GM19035 (cell line): ENCODE measurements around the gene RASGRP3.
A peak's percentile ranks its signal among the peaks of the same experiment; 100 is the strongest.

Experiments
- ATAC-seq: cut with Tn5 transposase; IDR thresholded peaks from one replicate; pipeline ENCODE4 v1.9.1; 2021; ENCODE audit not compliant: unreplicated experiment

Gene RASGRP3

GRCh38 chr2:33518929-33519328, 42.5 kb downstream of the RASGRP3 start:
- ATAC-seq, result no peak

DNA sequence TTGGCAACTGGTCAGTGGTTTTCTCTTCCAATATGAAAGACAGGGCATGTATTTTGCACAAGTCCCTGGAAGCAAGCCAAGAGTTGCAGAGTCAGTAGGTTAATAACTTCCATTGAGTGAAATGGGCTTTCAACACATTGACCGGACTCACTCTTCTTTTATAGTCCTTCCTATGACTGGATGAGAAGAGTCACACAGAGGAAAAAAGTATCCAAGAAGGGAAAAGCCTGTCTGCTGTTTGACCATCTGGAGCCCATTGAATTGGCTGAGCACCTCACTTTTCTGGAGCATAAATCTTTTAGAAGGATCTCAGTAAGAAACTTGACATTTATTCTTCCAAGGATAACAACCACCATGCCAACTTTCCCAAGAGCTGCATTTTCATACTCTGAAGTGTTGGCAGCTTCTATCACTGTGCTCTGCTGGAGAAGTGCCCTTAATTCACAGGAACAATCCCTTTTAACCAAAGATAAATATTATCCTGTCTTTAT, 45.4 kb downstream of the RASGRP3 start:
- ATAC-seq, result no peak

GRCh38 chr2:33522576-33522975, 46.1 kb downstream of the RASGRP3 start:
- ATAC-seq, result no peak

DNA sequence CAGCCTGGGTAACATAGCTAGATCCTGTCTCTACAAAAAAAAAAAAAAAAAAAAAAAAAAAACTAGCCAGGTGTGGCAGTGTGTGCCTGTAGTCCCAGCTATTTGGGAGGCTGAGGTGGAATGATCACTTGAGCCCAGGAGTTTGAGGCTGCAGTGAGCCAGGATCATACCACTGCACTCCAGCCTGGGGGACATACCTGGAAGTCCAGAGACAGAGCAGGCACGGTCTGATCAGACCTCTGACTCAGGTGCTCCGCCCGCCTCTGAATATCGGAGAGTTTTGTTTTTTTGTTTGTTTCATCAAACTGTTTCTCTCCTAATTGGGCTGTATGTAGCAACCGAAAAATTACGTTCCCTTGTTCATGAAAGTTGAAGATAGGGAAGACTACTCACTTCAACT, 49.2 kb downstream of the RASGRP3 start:
- ATAC-seq, result no peak

GRCh38 chr2:33526132-33526531, 49.7 kb downstream of the RASGRP3 start:
- ATAC-seq, result no peak

DNA sequence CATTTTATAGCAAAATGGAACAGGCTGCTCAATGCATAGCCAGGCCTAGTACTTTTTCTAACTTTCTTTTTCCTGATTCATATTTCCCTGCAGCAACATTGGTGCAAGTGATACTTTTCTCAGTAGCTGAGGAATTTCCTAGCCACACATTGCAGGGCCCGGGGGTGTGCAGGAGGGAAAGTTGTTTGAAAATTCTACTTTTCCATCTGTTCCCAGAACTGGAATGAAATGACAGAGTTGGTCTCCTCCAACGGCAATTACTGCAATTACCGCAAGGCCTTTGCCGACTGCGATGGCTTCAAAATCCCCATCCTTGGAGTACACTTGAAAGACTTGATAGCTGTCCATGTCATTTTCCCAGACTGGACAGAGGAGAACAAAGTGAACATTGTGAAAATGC, 50.5 kb downstream of the RASGRP3 start:
- ATAC-seq, result no peak

DNA sequence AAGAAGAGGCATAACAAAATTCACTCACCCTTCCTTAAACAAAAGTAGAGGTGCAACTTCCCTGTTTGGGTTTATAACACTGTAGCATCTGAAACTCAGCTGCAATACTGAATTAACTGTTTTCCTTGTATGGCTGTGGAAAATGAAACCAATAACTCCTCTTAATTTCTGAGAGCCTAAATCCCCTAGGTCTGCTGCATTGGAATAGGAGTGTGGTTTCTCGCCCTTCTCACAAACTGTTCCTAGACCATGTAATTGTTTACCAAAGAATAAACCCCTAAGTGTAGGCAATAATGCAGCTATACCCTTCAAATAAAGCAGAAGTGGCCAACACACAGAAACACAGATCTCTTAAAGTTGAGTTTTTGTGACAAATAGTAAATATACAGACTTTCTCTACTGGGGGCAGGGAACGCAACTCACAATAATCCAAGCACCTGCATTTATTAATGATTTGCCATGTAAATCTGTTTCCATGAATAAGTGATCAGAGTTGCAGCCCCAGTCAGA, 52.0 kb downstream of the RASGRP3 start:
- ATAC-seq, result no peak

DNA sequence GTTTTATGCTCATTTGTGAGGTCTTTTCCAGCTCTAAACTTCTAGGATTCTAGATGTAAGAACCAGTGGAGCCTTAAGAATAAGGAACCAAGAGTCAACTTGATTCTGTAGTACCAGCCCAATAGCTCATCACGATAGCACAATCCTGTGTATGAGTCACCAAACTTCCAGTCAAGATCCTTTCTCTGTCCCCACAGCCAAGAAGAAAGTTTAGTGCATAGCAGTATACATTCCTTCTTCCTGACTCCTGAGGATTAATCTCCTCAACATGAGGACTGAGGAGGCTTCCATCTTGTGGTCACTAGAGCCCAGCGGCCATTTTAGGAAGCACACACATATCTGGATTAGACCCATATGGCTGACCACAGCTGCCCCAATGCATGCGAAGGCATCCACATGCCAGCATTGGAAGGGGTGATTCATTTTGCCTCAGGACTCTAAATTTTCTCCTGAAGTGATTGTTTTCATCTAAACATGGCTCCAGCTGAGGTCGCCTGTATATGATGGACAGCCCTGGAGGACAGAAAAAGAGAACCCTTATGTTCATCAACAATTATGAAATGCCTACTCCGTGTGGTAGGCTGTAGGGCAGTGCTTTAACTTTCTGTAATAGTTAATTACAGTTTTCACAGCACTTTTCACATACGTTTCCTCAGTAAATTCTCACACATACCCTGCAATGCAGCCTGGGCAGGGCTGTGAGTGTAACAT, 53.5 kb downstream of the RASGRP3 start:
- peak; percentile 26 for ATAC-seq

DNA sequence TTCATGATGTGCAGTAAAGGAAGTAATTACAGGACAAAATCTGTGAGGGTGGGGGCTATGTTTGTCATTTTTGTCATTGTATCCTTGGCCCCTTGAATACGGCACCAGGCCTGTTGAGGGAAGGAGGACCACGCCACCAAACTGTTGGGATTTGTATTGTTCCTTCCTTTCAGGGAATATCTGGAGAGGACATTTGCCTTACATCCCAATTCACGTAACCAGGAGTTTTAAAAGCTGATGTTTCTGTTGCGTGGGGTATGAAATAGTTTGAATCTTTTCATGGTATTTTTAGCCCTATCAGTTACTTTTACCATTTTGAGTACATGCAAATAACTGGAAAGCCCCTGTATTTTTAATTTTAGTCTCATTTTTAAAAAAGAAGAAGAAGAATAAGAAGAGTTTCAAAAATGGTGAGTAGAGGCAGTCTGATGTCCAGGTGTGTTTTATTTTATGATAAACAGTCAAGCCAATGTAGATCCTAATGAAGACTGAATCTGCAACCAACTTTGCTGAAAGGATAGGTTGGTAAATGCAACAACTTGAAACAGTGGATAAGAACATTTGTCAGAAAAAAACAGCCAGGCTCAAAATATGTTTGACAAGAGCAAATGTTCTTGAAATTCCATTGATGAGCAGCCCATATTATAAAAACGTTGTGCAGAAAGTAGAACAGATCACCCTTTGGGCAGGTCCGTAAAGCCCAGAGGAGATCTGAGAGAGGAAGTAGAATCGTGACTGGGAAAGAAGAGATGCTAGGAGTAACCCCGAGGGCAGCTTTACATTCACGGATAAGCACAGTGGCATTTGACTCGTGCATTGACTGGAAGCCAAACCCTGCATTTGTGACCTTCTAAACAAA, 54.5 kb downstream of the RASGRP3 start:
- peak; percentile 49 for ATAC-seq

- no peak for ATAC-seq
Observed at GRCh38 chr2:33531549-33532059, 55.2 kb downstream of the RASGRP3 start.

DNA sequence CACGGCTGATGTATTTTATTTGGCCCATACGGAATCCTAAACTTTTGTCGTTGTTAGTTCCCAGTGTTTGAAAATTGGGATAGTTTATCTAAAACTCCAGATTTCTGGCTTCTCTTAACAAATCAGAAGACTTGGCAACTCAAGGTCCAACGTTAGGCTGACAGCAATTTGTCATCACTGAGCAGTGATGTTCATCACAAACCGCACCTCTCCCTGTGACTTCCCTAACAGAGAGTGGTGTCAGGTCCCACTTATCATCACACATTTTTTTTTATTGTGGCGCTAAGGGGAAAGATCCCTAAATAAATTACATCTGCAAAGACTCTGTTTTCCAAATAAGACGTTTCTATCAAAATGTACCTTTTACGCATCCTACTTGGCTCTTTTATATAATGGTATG, 55.7 kb downstream of the RASGRP3 start:
- ATAC-seq, result no peak

GRCh38 chr2:33532966-33533365, 56.5 kb downstream of the RASGRP3 start:
- ATAC-seq, result no peak

DNA sequence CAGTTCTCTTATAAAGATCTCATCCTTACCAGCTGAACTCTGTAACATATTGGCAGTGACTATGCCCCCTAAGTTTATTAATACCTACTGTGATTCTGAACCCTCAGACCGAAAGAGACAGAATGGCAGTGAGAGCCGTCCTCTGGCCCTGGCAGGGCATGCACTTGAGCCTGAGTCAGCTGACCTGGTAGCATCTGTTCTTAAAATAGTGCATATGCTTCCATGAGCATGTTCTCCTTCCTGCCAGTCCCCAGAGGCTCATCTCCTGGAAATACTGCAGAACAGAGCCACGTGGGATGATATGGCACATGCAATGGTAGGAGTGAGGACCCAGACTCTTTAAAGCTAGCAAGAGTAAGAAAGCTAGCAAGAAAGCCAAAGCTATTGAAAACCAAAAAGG, 59.0 kb downstream of the RASGRP3 start:
- no peak for ATAC-seq

- no peak for ATAC-seq
Observed at GRCh38 chr2:33541243-33541642, 64.8 kb downstream of the RASGRP3 start.

DNA sequence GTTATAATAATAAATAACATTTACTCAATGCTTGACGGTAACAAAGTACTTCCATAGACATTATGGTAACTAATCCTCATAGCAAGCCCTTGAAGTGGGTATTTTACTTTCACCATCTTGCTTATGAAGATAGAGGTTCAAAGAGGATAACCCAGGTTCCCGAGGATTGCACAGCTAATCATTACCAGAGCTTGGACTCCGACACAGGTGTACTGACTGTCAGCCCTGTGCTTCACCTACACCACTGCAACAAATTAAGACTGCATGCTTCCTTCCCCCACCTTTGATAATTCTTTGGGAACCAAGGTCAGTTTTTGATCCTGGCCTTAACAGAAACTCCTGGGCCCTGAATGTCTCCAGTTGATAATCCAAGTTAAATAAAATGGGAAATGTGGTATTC, 73.8 kb downstream of the RASGRP3 start:
- no peak for ATAC-seq

DNA sequence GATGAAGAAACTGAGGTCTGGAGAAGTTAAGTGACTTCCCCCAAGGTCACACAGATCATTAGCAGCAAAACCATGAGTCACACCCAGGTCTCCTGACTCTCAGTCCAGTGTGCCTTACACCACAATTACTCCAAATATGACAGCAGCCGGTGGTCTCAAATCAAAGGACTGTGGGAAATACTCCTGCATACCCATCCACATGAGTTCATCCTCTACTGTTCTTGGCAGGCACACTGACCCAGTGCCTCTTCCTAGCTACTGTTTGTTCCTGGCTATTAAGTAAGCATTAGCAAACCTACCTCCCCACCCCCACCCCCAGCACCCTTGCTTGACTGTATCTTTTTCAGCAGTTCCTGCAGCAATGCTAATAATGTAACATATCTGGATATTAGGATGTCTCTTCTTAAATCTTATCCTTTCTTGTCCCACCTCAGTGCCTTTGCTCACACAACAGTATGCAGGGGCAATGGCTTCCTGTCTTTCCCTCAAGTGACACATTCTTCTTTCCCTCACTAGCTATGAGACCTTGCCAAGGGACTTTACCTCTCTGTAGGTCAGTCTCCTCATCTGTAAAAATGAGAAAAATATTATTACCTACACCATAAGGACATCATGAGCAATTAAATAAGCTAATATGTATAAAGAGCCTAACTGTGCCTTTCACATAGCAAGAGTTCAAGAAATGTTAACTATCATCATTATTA, 76.5 kb downstream of the RASGRP3 start:
- no peak for ATAC-seq

- ATAC-seq, result no peak
Observed at GRCh38 chr2:33555681-33556080, 79.2 kb downstream of the RASGRP3 start.

- no peak for ATAC-seq
Observed at GRCh38 chr2:33559328-33559727, 82.9 kb downstream of the RASGRP3 start.

GRCh38 chr2:33560017-33560416, 83.6 kb downstream of the RASGRP3 start:
- ATAC-seq, result no peak

GRCh38 chr2:33561872-33562271, 85.4 kb downstream of the RASGRP3 start:
- ATAC-seq, result no peak

- no peak for ATAC-seq
Observed at GRCh38 chr2:33570681-33571080, 94.2 kb downstream of the RASGRP3 start.
